GM12873 (cell line): ENCODE measurements around the gene SNCAIP.

Experiments
- TF ChIP-seq, protein P1 (sequence below): IDR thresholded peaks from 2 replicates; pipeline ENCODE4 v1.5.1; 2012; ENCODE audit warnings: low read depth, mild to moderate bottlenecking, moderate library complexity, low read length, control low read depth; ENCODE audit not compliant: insufficient read depth; ENCODE audit errors: missing control alignments

Gene SNCAIP

DNA sequence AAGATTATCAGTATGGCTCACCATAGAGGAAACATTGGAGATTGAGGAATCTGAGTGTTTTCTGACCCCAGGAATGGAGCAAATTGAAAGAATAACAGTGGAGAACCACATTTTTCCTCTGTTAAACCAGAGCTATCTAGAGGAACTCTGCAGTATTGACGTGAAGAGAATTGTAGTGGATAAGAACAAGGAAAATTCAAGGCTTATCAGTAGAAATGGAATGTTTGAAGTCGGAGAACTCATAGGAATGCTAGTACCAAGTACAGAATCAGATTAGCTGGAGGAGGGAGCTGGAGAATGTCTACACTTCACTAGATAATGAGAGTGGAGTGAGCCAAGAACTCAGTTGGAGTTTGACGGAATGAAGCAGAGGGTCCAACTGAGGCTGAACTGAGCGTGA is 50.3 kb downstream of the SNCAIP start:
- TF ChIP-seq, protein P1, sequence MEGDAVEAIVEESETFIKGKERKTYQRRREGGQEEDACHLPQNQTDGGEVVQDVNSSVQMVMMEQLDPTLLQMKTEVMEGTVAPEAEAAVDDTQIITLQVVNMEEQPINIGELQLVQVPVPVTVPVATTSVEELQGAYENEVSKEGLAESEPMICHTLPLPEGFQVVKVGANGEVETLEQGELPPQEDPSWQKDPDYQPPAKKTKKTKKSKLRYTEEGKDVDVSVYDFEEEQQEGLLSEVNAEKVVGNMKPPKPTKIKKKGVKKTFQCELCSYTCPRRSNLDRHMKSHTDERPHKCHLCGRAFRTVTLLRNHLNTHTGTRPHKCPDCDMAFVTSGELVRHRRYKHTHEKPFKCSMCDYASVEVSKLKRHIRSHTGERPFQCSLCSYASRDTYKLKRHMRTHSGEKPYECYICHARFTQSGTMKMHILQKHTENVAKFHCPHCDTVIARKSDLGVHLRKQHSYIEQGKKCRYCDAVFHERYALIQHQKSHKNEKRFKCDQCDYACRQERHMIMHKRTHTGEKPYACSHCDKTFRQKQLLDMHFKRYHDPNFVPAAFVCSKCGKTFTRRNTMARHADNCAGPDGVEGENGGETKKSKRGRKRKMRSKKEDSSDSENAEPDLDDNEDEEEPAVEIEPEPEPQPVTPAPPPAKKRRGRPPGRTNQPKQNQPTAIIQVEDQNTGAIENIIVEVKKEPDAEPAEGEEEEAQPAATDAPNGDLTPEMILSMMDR: no peak

DNA sequence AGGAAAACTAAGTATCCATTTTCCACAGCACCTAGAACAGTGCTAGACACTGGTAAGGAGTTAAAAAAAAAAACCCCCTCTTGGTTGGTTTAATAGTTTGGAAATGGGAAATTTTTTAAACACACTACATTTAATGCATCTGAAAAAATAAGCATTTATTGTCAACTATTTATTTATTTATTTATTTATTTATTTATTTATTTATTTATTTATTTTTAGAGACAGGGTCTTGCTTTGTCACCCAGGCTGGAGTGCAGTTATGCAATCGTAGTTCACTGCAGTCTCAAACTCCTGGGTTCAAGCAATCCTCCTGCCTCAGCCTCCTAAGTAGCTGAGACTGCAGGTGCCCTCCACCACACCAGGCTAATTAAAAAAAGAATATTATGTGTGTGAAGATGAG is 51.6 kb downstream of the SNCAIP start:
- TF ChIP-seq, protein P1: no peak

DNA sequence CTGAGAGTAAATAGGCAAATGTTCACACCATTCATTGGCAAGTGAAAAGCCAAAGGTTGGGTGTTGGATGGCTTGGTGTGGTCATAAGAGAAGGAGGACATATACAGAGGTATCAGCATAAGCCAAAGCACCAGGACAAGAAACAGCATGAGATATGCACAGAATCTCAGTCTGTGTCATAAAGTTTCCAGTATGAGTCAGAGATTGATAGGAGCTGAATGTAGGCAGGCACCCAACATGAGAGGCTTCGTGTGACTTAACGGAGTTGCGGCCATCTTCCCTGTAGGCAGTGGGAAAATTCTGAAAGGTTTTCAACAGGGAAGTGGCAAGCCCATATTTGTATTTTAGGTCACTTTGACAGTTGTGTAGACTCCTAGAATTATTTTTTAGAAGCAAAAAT is 54.5 kb downstream of the SNCAIP start:
- TF ChIP-seq, protein P1: no peak

- TF ChIP-seq, protein P1: no peak
These were observed 55.4 kb downstream of the SNCAIP start for GRCh38 chr5:122367456-122367855.

DNA sequence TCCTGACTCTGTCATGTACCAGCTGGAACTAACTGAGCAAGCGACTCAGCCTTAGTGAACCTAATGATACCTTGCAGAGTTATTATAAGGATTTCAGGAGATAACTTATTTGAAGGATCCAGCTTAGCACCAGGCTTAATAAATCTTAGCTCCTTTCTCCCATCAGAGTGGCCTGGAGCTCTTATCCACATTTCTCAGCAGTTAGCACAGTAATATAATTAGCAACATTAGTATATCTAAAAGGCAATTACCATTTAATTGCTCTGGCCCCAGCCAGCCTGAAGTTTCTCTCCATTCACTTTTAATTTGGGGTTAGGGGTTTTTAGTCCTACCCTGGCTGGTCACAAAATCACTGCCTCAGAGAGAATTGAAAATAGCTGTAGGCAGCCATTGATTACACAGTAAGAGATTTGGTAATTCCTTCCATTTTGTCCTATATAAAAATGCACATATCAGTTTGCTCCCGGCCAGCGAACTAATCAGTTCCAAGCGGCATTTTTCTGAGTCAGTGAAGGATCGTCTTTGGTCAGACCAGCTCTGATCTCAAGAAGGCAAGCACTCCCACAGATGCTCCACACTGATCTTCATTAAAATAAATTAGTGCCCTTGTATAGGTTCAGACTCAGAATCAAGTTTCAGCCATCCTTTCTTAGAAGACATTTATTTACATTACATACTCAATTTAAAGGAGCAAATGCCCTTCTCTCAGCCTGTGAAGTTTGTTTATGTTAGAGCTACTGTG is 56.6 kb downstream of the SNCAIP start:
- TF ChIP-seq, protein P1: no peak

GRCh38 chr5:122369253-122369815 is 57.3 kb downstream of the SNCAIP start:
- TF ChIP-seq, protein P1: no peak

DNA sequence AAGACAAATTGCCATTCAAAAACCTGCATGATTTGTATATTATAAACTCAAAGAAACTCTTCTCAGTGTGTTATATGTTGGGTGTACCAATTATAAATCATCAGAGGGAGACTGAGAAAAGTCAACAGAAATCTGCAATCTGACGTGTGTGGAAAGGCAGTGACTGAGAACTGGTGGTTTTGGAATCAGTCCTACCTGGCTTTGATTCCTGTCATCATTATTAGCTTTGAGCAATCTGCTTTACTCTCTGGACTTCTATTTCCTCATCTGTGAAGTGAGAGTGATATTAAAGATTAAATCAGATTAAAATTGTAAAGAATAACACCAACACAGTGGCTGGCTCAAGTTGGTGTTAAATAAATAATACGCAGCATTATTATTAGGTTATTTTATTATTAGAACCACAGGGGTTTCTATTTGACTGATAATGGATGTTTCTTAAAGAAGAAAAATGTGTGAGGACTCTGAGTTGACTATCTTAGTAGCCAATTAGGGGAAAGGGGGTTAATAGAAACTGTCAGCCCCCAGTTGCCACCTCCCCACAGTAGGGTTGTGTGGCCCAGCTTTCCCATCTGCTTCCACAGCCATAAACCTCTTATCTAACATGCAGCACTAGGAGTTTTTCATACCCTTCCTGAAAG is 59.6 kb downstream of the SNCAIP start:
- TF ChIP-seq, protein P1: no peak
